GM18868 (cell line): ENCODE data around the gene NYAP2.

Experiments
- ATAC-seq: cut with Tn5 transposase; IDR thresholded peaks from one replicate; pipeline ENCODE4 v1.9.1; 2021; ENCODE audit warnings: mild to moderate bottlenecking, moderate library complexity; ENCODE audit not compliant: unreplicated experiment

NYAP2 gene

GRCh38 chr2:225399504-225399903 is at the start of gene NYAP2:
NYAP2 (plus strand) TSS chr2:225399710; CDS start chr2:225408881, 9,171 bp downstream.
- ATAC-seq = no peak

- no peak for ATAC-seq
Measured at GRCh38 chr2:225353579-225354085, 45.9 kb upstream of the NYAP2 start.

- ATAC-seq = no peak
Measured at GRCh38 chr2:225354281-225354774, 45.2 kb upstream of the NYAP2 start.

- no peak for ATAC-seq
Measured at GRCh38 chr2:225355788-225356187, 43.7 kb upstream of the NYAP2 start.

GRCh38 chr2:225366731-225367130 is 32.8 kb upstream of the NYAP2 start:
- no peak for ATAC-seq

- no peak for ATAC-seq
Measured at GRCh38 chr2:225367482-225367881, 32.0 kb upstream of the NYAP2 start.

- ATAC-seq = no peak
Measured at GRCh38 chr2:225378984-225379383, 20.5 kb upstream of the NYAP2 start.

- ATAC-seq = no peak
Measured at GRCh38 chr2:225379856-225380255, 19.7 kb upstream of the NYAP2 start.

- no peak for ATAC-seq
Measured at GRCh38 chr2:225381609-225382008, 17.9 kb upstream of the NYAP2 start.

- ATAC-seq = no peak
Measured at GRCh38 chr2:225398372-225398771, 1.1 kb upstream of the NYAP2 start.

- ATAC-seq = no peak
Measured at GRCh38 chr2:225400060-225400511, 576 bp downstream of the NYAP2 start.

- ATAC-seq = no peak
Measured at GRCh38 chr2:225400546-225401400, 1.3 kb downstream of the NYAP2 start.

GRCh38 chr2:225402210-225402776 is 2.8 kb downstream of the NYAP2 start:
- no peak for ATAC-seq

GRCh38 chr2:225411452-225411851 is 11.9 kb downstream of the NYAP2 start:
- ATAC-seq = no peak

- no peak for ATAC-seq
Measured at GRCh38 chr2:225413786-225414185, 14.3 kb downstream of the NYAP2 start.

- ATAC-seq = no peak
Measured at GRCh38 chr2:225414902-225415301, 15.4 kb downstream of the NYAP2 start.

- ATAC-seq = no peak
Measured at GRCh38 chr2:225415341-225415740, 15.8 kb downstream of the NYAP2 start.

- no peak for ATAC-seq
Measured at GRCh38 chr2:225415792-225416191, 16.3 kb downstream of the NYAP2 start.

GRCh38 chr2:225416616-225417367 is 17.3 kb downstream of the NYAP2 start:
- ATAC-seq = no peak

- no peak for ATAC-seq
Measured at GRCh38 chr2:225419033-225419432, 19.5 kb downstream of the NYAP2 start.

- no peak for ATAC-seq
Measured at GRCh38 chr2:225422145-225422544, 22.6 kb downstream of the NYAP2 start.
